ENCODE measurements around the gene DNAJC24.

DNAJC24 gene

DNA sequence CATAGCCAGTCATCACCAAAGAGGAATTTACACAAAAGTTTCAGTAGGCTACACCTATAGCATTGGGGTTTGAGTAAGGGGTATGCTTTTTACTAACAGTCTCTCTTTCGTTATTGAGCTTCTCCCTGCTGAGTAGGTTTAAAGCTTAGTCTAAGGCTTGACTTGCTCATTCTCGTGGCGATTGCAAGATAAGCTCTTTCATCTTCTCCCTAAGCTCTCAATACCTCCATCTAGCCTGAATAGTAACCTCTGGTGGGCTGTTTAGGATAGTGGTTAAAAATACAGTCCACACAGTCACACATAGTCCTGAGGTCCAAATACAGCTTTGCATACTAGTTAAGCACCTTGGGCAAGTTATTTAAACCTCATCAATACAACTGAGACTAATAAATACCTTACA lies 74.1 kb downstream of the DNAJC24 start:
- TF ChIP-seq CTCF (IDR thresholded peaks at IDR 0.05) = no peak
- no peak for DNase-seq
- no peak overlapping the region for H3K27ac ChIP-seq
- H3K27me3 ChIP-seq = no peaks in the 10 kb centered on the region
- H3K36me3 ChIP-seq = peaks cover 0 to 5% (median 0%) of the 10 kb centered on the region in 3 donors
- H3K4me3 ChIP-seq = no peak overlapping the region
- H3K9me3 ChIP-seq = no peaks in the 10 kb centered on the region
- H3K4me1 ChIP-seq = no peaks in the 10 kb centered on the region
- intact Hi-C loops (cut with DNase I; ENCODE audit: low total_unique reads) = no loop called here

DNA sequence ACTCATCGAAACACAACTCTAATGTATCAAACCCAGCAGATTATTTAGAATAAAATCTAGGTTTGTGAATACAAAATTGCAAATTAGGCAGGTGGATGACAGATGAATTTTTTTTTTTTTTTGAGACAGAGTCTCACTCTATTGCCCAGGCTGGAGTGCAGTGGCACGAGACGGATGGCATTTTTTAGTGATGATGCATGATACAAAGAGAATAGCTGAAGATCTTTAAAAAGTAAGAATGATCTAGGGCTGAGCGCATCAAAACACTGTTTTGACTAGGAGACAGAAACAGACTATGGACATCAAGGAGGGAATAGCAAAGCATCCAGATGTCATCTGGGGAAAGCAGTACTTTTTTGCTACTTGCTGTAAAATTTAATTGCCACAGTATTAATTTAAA lies 76.0 kb downstream of the DNAJC24 start:
- no peak for DNase-seq
- no peak for TF ChIP-seq CTCF (IDR thresholded peaks at IDR 0.05)
- Histone ChIP-seq H3K27me3 (no peaks in the 10 kb centered on the region), H3K36me3 (peaks cover 0 to 5% (median 0%) of the 10 kb centered on the region in 3 donors), H3K4me3 (no peak overlapping the region), H3K4me1 (no peaks in the 10 kb centered on the region), H3K9me3 (no peaks in the 10 kb centered on the region), H3K27ac (no peak overlapping the region)
- intact Hi-C loops (cut with DNase I; ENCODE audit: low total_unique reads) = no loop called here

DNA sequence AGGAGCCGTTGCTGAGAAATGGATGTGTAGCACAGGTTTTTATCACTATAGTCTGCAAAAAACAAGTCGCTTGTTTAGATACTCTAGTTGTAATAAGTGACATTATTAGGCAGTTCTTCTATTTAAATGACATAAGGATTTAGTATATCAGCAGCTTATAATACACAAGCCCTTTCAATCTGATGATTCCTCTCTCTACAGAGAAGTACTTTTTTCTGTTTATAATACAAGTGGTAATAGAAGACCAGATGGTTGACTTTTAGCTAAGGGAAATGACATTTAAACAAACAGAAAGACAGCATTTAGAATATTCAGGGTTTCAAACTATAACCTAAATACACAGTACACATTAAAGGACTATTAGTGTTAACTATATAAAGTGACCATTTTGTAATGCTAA lies 79.4 kb downstream of the DNAJC24 start:
- TF ChIP-seq CTCF (IDR thresholded peaks at IDR 0.05) = no peak
- Histone ChIP-seq H3K9me3 (no peaks in the 10 kb centered on the region), H3K4me3 (no peak overlapping the region), H3K27me3 (no peaks in the 10 kb centered on the region), H3K4me1 (no peaks in the 10 kb centered on the region), H3K36me3 (peaks cover 0 to 12% (median 10%) of the 10 kb centered on the region in 3 donors), H3K27ac (no peak overlapping the region)
- DNase-seq = no peak
- intact Hi-C loops (cut with DNase I; ENCODE audit: low total_unique reads) = no loop called here

DNA sequence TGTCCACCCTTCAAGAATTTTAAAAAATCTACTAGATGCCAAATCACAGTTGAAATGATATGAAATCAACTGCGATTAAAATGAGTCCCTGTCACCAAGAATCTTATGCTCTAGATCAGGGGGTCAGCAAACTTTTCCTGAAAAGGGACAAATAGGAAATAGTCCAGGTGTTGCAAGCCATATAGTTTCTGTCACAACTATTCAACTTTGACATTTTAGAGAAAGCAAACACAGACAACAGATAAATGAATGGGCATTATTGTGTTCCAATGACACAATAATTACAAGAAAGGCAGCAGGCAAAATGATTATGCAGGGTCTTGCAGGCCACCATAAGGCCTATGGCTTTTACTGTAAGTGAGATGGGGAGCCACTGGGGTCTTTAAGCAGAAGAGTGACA lies 81.2 kb downstream of the DNAJC24 start:
- intact Hi-C loops (cut with DNase I; ENCODE audit: low total_unique reads) = loop anchor here (10.0 kb wide), 1 partner anchor 56 kb away; no protein-coding TSS in a partner anchor
- Histone ChIP-seq H3K36me3 (peaks cover 6 to 12% (median 10%) of the 10 kb centered on the region in 3 donors), H3K27me3 (no peaks in the 10 kb centered on the region), H3K4me3 (no peak overlapping the region), H3K4me1 (no peaks in the 10 kb centered on the region), H3K27ac (no peak overlapping the region), H3K9me3 (no peaks in the 10 kb centered on the region)
- no peak for TF ChIP-seq CTCF (IDR thresholded peaks at IDR 0.05)
- no peak for DNase-seq

DNA sequence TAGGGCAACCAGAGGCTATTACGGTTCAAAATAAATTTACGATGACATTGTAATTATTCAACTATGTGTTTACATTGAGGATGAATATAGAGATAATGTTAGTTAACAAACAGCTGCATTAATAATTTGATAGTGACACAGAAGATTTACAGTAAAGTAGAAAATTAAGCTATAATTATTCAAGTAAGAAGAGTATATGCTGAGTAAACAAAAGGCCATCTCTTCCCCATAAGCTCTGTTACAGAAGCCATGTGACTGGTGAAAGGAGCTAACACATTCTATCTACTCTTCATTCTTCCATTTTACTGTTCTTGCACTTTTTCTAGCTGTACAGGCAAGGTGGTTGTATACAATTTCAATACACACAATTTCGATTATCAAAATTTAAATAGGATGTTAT lies 85.5 kb downstream of the DNAJC24 start:
- TF ChIP-seq CTCF (IDR thresholded peaks at IDR 0.05) = no peak

GRCh38 chr11:31464436-31464835 lies 94.8 kb downstream of the DNAJC24 start:
- intact Hi-C loops (cut with DNase I; ENCODE audit: low total_unique reads) = no loop called here
- peaks cover 4 to 12% (median 11%) of the 10 kb centered on the region in 3 donors for H3K36me3 ChIP-seq
- no peak for DNase-seq
- H3K27ac ChIP-seq = no peak overlapping the region
- no peak for TF ChIP-seq CTCF (IDR thresholded peaks at IDR 0.05)
- peaks cover 0 to 18% (median 13%) of the 10 kb centered on the region in 3 donors for H3K9me3 ChIP-seq
- H3K4me3 ChIP-seq = no peak overlapping the region
- no peaks in the 10 kb centered on the region for H3K4me1 ChIP-seq
- no peaks in the 10 kb centered on the region for H3K27me3 ChIP-seq

More for the DNA sequence above, 85.5 kb downstream of the DNAJC24 start:
- H3K36me3 ChIP-seq = peaks cover 6 to 10% (median 7%) of the 10 kb centered on the region in 3 donors
- no peak overlapping the region for H3K4me3 ChIP-seq
- H3K9me3 ChIP-seq = no peaks in the 10 kb centered on the region
- no peaks in the 10 kb centered on the region for H3K27me3 ChIP-seq
- no peak for DNase-seq
- H3K27ac ChIP-seq = no peak overlapping the region
- intact Hi-C loops (cut with DNase I; ENCODE audit: low total_unique reads) = loop anchor here (10.0 kb wide), 1 partner anchor 60 kb away; no protein-coding TSS in a partner anchor
- no peaks in the 10 kb centered on the region for H3K4me1 ChIP-seq
